Fibroblast of pulmonary artery (primary cell): ENCODE measurements around the gene RIPK4.

Experiments used
- DNase-seq: peaks from one replicate; pipeline ENCODE4 v3.0.0-alpha.2; 2010; ENCODE audit warnings: low read depth
- H3K4me3 ChIP-seq: replicated peaks from 2 replicates; pipeline ENCODE4 v1.5.1; 2011; ENCODE audit warnings: low read depth, mild to moderate bottlenecking, control low read depth, low read length, moderate library complexity
- TF ChIP-seq, protein P1 (sequence below): IDR thresholded peaks from 2 replicates; pipeline ENCODE4 v1.5.1; 2011; ENCODE audit warnings: mild to moderate bottlenecking, control low read depth, low read length, inconsistent platforms; ENCODE audit errors: missing control alignments

Gene RIPK4

DNA sequence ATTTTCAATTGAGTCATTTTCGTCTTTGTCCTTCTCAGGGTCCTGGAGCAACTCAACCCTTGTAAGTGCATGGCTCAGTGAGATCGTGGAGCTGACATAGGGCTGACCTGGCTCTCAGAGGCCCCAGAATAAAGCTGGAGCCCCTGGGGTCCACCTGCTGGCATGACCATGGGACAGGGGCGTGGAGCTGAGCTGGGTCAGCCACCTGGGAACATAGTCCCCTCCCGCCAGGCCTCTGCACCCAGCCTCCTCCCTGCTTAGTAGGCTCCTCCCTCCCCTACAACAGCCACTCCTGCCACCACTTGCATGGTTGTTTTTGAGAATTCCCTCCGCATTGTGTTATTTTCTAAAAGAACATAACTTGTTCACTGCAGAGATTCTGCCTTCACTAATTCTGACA lies 3.1 kb upstream of the RIPK4 start:
- H3K4me3 ChIP-seq = no peak overlapping the region
- TF ChIP-seq, protein P1, sequence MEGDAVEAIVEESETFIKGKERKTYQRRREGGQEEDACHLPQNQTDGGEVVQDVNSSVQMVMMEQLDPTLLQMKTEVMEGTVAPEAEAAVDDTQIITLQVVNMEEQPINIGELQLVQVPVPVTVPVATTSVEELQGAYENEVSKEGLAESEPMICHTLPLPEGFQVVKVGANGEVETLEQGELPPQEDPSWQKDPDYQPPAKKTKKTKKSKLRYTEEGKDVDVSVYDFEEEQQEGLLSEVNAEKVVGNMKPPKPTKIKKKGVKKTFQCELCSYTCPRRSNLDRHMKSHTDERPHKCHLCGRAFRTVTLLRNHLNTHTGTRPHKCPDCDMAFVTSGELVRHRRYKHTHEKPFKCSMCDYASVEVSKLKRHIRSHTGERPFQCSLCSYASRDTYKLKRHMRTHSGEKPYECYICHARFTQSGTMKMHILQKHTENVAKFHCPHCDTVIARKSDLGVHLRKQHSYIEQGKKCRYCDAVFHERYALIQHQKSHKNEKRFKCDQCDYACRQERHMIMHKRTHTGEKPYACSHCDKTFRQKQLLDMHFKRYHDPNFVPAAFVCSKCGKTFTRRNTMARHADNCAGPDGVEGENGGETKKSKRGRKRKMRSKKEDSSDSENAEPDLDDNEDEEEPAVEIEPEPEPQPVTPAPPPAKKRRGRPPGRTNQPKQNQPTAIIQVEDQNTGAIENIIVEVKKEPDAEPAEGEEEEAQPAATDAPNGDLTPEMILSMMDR = no peak
- no peak for DNase-seq

DNA sequence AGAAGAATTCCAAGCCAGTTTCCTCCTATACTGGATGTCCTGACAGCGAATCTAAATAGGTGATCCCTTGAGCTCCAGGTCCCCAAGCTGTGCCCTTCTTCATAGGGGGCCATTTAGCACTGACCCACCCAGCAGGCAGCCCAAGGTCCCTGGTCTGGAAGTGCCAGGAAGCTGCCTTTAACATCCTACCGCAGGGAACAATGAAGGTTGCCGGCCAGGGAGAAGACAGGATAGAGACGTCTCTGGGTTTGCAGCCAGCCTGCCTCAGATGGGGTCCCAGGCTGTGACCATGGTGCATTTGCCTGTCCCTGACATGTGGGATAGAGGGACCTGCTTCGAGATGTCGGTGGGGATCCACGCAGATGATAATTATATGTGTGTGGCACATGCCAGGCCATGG lies 2.7 kb upstream of the RIPK4 start:
- DNase-seq = no peak
- TF ChIP-seq, protein P1 = no peak
- no peak overlapping the region for H3K4me3 ChIP-seq

DNA sequence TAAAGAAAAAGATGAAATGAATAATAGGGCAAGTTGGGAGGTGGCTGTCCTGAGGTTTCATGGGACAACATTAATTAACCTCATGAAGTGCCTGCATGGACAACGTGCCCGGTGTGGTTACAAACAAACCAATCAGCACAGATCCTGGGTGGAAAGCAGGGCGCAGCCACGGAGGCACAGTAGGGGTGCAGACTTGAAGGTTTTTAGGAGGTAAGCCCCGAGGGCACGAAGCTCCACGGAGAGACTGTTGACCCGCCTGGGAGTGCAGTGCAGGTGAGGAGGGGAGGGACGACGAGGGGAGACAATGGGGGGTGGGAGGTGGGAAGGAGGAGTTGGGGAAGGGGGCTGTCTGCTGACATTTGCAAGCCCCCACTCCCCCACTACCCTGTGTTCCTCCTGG lies 2.3 kb upstream of the RIPK4 start:
- peak overlapping the region; percentile 41 for H3K4me3 ChIP-seq
- TF ChIP-seq, protein P1 = no peak
- no peak for DNase-seq

DNA sequence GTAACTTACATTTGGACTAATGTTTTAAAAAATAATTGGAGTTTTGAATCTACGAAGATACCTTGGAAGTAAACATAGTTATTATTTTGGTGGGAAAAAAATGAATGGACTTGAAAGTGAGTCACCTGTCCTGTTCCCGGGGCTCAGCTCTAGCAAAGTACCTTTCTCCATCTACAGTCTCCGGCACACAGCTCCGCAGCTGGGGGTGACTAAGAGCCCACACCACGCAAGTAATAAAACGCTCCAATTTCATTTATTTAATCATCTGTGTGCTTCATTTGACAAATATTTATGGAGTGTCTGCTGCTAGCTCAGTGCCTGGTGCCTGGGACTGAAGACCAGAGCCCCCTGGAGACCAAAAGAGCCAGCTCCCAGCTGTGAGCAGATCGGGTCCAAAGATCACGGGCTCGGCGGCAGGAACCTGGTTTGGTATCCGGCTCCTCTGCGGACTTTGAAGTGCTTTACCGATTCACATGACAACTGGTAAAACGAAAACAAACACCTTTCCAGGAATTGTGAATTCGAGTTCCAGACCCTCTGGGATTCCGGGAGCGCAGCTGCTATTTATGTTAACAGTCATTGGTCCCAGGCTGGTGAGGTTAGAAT lies 1.7 kb upstream of the RIPK4 start:
- peak; percentile 53 for DNase-seq

DNA sequence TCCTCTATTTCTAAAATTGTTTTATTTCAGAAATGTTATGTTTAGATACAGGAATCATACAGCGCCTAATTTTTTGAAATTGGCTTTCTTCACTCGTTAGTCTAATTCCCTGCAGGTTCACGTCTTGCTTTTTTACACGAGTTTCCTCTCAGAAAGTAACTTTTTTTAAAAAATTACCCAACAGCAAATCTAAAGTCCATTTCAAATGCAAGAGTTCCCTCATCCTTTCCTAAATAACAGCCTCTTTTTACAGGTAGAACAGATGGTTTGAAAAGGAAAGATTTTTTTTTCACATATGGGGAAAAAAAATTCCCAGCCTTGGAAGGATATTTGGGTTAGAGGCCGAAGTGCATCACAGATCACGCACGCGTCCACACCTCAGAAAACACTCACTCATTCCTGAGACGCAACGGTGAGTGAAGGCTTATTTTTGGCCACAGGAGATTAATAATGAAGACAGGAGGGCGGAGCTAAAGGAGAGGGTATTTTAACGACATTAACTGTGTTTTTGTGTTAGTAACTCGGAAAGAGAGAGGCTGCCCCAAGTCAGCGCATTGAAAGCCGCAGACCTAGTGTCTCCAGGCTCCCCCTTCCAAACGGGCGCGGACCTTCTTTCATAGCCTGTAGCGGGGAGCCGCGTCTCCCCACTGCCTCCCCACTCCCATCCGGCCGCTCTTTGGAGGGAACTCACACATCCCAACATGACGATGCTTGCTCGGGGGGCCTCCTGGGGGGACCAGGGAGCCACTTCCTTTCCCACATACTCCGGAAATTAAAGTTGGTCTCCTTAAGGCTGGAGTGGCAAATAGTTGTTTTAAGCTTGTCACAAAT lies 969 bp upstream of the RIPK4 start:
- H3K4me3 ChIP-seq = peak overlapping the region; percentile 41
- TF ChIP-seq, protein P1 = no peak
- DNase-seq = no peak

More for the DNA sequence above, 1.7 kb upstream of the RIPK4 start:
- TF ChIP-seq, protein P1 = peak; percentile 40
- H3K4me3 ChIP-seq = peak overlapping the region; percentile 41

DNA sequence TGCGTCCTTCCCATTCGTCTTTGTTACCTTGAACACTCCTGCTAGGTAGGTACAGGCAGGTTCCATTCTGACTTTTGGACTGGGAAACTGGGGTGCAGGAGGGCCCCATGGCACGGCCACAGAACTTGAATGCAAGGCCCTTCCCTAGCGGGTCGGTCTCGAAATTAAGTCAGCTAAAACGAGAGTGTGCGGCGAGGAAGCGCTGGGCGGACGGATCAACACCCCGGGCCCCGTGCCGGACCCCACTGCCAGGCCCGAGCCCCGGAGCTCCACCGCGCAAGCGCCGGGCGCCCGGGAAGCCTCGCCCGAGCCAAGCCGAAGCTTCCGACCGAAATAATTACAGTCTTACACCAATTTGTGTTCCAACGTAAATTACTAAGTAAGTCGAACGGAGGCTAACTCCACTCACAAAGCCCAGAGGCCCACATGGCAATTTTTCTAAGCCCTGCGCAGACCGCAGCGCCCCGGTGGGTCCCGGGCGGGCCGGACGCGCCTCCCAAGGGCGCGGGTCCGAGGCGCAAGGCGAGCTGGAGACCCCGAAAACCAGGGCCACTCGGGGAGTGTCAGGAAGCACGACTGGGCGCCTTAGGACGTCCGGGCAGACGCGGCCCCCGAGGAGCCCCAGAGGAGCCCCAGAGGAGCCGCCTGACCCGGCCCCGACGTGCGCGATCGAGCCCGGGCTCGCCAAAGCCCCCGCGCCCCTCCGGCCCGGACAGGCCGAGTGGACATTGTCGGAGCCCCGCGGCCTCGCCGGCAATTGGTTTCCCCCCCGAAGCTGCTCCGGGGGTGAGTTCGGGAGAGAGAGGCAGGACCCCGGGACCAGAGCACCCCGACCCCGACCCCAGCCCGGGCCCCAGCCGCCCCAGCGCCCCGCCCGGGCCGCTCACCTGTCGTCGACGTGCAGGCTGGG lies 624 bp downstream of the RIPK4 start:
- TF ChIP-seq, protein P1 = no peak
- peak overlapping the region; percentile 47 for H3K4me3 ChIP-seq
- DNase-seq = no peak
